HG03378 (cell line): ENCODE data around the gene FAM227A.
"Not testable (repeated sequence)": the region's sequence is repeated elsewhere in the genome, so short reads cannot be mapped to it uniquely, and the experiment has no call there.

Experiments
- ATAC-seq: cut with Tn5 transposase; IDR thresholded peaks from one replicate; pipeline ENCODE4 v1.9.1; 2021; ENCODE audit warnings: mild to moderate bottlenecking, moderate library complexity; ENCODE audit not compliant: unreplicated experiment

FAM227A gene

GRCh38 chr22:38612217-38613006 lies 43.8 kb downstream of the FAM227A start:
- no peak for ATAC-seq

GRCh38 chr22:38611559-38611958 lies 44.6 kb downstream of the FAM227A start:
- ATAC-seq, result no peak

- no peak for ATAC-seq
Measured at GRCh38 chr22:38610234-38610633, 46.0 kb downstream of the FAM227A start.

GRCh38 chr22:38608992-38609750 lies 47.0 kb downstream of the FAM227A start:
- ATAC-seq, result no peak

DNA sequence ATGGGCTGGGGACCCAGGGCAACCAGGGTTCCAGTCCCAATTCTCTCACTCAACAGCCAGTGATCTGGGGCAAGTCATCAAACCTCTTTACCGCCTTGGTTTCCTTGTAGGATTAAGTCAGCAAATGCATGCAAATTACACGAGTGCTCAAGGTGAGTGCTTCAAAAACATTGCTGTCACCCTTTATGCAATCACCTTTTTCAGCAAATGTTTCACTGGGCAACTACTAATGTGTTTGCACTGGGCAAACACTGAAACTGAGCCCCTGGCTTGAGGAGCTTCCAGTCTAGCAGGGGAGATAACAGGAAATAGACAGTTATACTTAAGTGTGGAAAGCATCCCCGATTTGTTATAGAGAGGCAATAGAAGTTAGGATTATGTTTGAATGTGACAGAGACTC lies 48.5 kb downstream of the FAM227A start:
- ATAC-seq, result no peak

DNA sequence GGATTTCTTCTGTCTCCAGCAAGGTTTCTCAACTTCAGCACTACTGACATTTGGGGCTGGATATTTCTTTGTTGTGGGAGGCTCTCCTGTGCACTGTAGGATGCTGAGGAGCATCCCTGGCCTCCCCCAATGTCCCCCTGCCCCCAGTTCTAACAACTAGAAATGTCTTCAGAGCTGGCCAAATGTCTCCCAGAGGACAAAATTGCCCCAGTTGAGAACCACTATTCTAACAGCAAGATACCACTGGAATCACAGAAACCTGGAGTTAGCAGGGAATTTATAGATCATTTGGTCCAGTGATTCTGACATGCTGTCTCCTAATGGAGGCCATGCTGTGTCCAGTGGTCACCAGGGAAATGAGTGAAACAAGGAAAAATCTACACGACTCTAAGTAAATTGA lies 54.0 kb downstream of the FAM227A start:
- no peak for ATAC-seq

- no peak for ATAC-seq
Measured at GRCh38 chr22:38601221-38601764, 54.9 kb downstream of the FAM227A start.

DNA sequence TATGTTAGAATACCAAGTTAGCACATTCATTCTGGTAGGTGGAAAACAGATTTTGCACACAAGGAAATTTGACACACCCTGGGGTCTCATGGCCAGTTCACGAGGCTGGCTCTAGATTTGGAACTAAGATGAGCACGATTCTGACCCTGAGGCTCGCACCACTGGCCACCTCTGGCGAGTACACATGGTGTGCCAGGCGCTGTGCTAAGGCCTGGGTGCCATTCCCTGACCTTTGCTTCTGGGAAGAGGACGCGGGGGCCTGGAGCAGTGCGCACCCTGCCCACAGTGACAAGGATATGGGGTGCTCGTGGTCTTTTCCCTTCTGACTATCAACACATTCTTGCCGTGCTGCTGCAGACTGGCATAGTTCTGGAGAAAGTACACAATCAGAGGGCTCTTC lies 56.7 kb downstream of the FAM227A start:
- no peak for ATAC-seq

DNA sequence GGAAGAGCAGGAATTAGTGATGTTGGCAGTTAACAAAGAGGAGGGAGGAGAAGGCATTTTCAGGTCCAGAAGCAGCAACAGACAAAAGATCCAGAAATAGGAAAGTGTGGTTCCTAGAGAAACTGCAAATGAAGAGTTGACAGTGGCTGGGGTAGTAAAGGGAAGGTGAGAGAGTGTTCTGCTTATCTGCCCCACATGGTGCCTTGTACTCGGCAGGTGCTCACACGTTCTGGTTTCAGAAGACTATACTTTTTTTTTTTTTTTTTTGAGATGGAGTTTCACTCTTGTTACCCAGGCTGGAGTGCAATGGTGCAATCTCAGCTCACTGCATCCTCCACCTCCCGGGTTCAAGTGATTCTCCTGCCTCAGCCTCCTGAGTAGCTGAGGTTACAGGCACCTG lies 73.3 kb downstream of the FAM227A start:
- ATAC-seq, result not testable (repeated sequence)

- ATAC-seq, result no peak
Measured at GRCh38 chr22:38578505-38578904, 77.7 kb downstream of the FAM227A start.

DNA sequence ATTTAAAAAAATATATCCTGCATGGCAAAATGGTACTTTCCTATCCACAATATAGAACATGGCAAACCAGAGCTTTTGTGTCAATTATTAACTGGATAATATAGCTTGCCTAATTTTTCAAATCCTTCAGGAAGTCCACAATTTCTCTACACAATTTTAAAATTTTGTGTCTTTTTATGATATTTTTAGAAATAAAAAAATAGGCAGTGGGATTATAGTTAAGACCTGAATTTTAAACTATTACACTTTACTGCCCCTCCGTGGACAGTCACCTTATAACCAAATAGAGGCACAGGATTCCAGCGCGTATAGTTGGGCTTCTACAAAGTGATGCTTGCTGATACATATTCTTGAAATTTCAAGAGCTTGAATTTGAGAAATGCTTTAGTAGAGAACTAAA lies 84.1 kb downstream of the FAM227A start:
- no peak for ATAC-seq

GRCh38 chr22:38570779-38571364 lies 85.3 kb downstream of the FAM227A start:
- ATAC-seq, result no peak

DNA sequence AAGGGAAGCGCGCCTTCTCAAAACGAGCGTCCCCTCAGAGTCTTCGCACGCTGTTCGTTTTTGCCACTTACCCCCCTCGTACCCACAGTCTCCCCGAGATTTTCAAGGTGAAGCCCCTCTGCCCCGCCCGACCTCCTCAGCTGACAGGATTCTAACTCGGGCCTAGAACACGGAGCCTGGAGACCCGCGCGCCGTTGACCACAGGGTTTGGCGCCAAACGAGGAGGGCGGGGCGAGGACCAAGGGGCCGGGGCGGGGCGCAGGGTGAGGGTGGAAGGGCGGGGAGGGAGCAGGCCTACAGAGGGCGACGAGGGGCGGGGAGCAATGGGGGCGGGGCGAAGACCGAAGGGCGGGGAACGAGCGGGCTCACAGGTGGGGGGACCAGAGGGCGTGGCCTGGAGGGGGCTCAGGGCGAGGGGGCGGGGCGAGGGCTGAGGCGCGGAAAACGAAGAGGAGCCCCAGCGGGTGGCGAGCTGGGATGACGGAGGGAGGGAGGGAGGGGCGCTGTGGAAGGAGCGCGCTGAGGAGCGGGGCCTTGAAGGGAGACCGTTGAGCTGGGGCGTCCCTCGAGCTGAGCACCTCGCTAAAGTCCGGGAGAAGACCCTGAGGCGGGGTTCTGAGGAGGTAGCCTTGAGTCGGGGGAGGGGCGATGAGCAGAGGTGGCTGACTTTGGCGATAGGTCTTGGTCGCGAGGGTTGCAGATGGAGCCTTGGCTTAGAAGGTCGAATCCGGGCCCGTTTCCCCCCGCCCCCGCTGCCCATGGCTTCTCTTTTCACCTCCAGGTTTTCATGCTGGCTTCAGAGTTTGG lies 86.0 kb downstream of the FAM227A start, which contains the start of gene DMC1:
TSS of gene DMC1 (minus strand) at position 212 of the 807 bp plus-strand sequence. CDS start 1,927 bp downstream, outside the sequence.
- ATAC-seq, result no peak

GRCh38 chr22:38569181-38569971 lies 86.8 kb downstream of the FAM227A start:
- no peak for ATAC-seq

DNA sequence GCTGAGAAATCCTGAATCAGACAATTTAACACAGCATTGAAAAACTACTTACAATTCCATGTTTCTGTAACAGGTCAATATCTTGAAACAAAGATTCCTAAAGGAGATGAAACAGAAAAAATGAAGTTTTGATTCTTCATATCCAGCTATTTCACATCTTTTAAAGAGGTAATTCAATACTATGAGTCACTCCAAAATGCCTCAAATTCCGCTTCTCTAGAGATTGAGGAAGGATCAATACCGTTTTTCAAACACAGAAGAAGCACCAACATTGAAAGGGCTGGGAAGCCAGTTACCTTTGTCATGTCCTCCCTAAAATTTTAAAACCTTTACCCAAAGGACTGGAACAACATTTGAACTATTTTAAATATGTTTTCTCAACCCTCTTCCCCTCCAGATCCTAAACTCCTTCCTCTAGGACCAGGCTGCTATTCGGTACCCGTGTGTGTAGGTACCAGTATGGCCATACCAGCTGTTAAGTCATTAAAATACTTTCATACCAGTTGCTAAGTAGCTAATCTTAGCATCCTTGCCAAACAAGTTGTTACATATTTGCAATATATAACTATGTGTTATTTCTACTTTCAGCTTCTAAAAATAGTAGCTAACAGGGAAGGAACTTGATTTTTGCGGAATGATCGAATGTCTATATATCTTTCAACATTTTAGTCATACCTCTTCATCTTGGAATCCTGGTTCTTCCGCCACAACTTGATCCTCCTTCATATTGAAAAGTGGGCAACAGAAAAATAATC lies 88.5 kb downstream of the FAM227A start:
- no peak for ATAC-seq

DNA sequence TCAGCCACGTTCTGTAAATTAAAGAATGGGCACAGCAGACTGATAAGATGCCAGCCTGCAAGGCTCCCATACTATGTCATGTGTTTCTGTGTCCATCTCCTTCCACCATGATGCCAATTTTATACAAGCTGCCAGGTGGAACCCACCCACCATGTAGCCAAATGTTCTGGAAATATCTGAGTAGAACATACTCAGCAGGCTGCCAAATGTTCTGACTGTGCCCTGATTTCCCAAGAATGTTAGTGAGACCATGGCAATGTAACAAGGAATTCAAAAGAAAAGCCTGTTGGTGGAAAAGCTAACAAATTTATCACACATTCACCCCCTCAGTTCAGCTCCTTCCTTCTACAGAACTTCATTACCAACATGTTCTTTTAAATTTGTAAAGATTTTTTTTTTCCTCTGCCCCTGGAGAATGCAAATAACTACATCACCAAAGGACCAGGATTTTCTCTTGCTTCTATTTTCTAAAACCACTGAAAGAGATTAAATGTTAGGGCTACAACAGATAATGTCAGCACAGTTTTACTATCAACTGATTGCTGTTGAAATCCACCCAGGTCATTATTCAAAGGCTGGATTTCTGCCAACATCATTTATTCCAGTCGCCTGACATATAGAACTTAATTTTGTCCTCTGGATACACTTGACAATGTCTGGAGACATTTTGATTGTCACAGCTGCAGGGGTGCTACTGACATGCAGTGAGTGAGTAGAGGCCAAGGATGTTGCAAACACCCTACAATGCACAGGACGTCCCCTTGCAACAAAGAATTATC lies 89.3 kb downstream of the FAM227A start:
- ATAC-seq, result no peak

DNA sequence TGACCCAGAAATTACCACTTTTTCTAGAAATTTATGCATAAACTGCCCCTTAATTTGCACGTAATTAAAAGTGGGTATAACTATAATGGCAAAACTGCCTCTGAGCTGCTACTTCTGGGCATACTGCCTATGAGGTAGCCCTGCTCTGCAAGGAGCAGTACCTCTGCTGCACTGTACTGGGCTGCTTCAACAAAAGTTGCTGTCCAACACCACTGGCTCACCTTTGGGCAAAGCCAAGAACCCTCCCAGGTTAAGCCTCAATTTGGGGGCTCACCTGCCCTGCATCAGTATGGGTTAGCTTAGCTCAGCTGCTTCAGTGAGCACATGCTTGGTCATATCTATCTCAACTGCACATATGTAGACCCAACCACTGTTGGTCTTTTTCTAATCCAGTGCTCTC lies 90.8 kb downstream of the FAM227A start:
- ATAC-seq, result no peak

- ATAC-seq, result no peak
Measured at GRCh38 chr22:38564669-38565068, 91.5 kb downstream of the FAM227A start.
